NCI-H510A treated with DMSO at 0.1 percent for 48 hours (cell line): ENCODE data around the gene FKBP10.
A peak's percentile ranks its signal among the peaks of the same experiment; 100 is the strongest.
"Not testable (repeated sequence)": the region's sequence is repeated elsewhere in the genome, so short reads cannot be mapped to it uniquely, and the experiment has no call there.

Experiments
- DNase-seq: peaks from one replicate; lab custom pipeline; 2025; lab: John Stamatoyannopoulos, UW

The FKBP10 gene

DNA sequence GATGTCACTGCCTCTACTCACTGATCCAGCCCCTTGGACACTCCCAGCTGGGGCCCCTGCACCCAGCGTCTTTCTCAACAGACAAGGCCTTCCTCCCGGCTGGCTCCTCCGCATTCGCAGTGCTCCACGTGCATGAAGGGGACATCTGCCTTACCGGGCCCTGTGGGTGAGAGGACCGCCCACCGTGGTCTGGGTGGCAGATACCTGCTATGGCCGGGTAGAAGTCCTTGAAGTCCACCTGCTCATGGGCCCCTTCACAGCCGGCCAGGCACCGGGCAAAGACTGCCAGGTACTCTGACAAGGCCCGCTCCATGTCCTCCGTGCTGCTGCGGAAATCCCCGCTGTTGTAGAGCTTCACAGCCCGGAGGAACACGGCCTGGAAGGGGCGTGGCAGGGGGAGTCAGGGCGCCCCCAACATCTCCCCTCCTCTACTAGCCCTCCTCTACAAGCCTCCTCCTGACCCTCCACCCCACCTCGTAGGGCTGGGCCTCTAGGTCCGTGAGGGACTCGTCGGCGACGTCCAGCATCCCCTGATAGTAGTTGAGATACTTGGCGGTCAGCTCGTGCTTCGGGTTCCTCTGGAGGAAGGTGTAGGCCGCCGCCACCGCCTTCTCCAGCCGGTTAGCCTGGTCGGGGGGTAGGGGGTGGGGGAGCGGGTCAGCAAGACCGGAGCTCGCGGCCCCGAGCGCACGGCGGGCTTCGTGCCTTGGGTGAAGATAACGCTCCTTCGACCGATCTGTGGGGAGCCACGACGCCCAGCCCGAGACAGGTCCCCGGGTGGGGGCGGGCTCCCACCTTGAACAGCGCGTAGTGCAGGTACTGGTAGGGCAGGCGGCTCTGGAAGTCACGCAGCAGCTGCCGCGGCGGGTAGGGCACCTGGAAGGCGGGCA lies 1.9 kb upstream of the FKBP10 start:
- DNase-seq = peak; percentile 45

DNA sequence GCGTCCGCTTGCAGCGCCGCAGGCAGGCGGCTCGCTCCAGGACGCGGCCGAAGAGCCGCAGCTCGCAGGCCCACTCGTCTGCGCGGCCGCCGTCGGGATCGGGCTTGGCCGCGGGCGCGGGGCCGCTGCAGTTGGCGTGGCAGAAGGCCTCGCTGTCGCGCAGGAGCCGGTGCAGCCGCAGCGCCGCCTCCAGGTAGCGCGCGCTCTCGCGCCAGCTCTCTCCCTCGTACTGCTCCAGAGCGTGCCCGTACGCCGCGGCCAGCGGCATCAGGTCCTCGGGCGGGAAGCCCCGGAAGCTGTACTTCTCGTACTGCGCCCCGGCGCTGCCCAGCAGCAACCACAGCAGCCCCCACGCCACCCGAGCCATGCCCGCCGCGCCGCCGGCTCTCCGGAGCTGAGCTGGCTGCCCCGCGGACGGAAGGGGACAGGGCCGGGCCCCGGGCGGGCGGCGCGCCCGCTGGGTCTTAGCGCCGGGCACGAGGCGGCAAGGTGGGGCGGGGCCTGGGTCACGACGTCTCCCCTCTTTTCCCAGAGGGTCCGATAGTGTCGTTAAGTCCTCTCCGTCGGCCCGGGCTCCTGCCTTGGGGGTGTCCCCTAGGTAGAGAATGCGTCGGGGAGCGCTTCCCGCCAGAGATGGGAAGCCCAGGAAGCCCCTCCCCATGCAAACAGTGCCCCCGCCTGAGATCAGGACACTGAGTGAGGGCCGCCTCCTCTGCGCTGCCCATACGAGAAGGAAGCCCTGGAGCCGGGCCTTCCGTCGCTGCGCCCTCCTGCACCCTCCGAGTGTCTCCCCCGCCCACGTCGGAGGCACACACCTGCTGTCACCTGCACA lies 1.0 kb upstream of the FKBP10 start, which contains the start of gene P3H4:
TSS of gene P3H4 (minus strand) at position 401 of the 832 bp plus-strand sequence. CDS start at position 367, 34 bp downstream.
- DNase-seq = peak; percentile 95

DNA sequence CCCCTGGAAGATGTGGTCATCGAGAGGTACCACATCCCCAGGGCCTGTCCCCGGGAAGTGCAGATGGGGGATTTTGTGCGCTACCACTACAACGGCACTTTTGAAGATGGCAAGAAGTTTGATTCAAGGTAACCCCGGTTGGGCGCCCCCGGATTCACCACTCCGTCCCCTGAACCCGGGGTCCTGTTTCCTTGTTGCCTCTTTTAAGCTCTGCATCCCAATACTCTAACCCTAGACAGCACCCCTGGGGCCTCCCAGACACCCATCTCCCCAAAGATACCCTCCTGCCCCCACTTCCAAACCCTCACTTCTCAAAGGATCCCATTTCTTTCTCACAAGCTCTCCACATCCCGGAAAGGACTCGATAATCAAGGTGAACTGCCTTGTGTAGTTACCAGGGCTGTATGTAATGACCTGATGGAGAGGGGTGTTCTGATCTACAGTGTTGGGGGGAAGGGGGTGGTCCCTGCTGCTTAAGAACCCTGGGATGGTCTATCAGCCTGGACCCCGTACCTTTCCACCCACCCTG lies 412 bp downstream of the FKBP10 start:
- peak; percentile 15 for DNase-seq

DNA sequence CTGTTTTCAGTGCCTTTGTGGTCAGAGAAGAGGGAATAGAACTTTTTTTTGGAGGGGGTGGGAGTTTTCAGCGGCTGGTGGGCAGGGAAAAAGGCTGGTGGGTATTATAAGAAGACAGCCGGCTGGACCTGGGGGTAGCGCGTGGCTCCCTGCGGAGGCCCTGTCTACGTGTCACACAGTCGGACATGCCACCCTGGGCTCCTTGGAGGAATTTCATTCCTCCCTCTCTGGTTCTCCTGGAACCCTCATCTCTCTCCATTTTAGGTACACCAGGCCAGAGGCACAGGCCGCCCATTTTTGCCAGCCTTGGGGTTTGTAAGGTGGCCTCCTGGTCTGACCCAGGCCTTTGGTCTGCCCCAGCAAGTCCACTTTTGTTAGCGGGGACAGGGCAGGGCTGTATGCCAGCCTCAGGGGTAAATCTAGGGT lies 908 bp downstream of the FKBP10 start:
- no peak for DNase-seq

DNA sequence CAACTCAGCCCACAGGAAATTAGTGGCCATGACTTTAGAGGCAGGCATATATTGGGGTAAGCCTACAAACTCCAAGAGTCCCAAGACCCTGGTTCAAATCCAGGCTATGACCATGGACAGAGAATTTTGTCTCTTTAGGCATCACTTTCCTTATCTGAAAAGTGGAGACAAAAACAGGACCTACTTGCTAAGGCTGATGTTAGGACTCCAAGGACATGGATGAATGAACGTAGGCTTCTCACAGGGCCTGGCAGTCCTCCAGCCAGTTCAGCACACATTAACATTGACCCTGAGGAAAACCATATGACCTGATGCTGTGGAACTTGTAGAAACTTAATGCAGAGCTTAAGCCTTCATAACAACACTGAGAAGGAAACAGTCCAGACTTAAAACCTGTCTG lies 1.4 kb downstream of the FKBP10 start:
- DNase-seq = no peak

DNA sequence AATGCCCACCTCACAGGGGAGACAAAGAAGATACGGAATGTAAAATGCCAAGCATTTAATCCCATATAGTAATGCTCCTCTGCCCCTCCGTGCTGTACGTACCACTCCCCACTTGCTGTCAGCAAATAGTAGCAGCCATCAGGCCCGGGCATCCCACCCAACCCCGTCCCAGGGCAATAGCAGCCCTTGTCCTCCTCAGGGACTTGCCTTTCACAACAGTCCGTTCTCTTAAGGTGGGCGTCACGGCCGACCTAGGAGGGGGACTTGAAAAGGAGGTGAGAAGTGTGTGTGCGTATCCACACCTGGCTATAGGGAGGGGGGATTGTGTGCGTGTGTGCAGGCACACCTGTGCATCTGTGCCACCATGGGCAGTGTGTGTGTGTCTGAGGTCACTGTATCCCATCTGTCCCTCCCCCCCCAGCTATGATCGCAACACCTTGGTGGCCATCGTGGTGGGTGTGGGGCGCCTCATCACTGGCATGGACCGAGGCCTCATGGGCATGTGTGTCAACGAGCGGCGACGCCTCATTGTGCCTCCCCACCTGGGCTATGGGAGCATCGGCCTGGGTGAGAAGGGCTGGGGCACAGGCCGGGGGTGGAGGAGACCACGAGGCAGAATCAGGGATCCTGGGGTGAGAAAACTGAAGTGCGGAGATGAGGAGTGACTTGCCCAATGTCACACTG lies 4.0 kb downstream of the FKBP10 start:
- DNase-seq = no peak

DNA sequence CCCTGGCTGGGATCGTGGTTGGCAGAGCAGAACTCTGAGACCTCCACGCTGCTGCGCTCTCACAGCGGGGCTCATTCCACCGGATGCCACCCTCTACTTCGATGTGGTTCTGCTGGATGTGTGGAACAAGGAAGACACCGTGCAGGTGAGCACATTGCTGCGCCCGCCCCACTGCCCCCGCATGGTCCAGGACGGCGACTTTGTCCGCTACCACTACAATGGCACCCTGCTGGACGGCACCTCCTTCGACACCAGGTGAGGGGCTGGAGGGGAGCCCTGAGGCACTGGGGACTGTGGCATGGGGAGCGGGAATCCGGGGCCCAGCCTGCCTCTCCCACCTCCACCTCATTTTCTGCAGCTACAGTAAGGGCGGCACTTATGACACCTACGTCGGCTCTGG lies 5.2 kb downstream of the FKBP10 start:
- no peak for DNase-seq

DNA sequence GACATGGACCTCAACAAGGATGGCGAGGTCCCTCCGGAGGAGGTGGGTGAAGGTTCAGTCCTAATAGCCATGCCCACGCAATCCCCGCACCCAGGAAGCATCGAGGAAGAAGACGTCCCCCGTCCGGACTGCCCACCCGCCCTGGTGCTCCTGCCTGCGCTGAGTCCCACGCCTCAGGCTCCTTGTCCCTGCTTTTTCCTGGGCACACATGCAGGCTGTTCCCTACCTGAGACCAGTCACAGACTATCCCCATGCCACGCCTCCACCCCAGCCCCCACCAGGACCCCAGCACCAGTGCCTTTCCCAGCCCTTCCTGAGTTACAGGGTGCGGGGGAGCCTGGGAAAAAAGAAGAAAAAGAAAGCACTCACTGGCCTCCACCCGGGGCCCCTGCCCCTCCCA lies 9.0 kb downstream of the FKBP10 start:
- no peak for DNase-seq

DNA sequence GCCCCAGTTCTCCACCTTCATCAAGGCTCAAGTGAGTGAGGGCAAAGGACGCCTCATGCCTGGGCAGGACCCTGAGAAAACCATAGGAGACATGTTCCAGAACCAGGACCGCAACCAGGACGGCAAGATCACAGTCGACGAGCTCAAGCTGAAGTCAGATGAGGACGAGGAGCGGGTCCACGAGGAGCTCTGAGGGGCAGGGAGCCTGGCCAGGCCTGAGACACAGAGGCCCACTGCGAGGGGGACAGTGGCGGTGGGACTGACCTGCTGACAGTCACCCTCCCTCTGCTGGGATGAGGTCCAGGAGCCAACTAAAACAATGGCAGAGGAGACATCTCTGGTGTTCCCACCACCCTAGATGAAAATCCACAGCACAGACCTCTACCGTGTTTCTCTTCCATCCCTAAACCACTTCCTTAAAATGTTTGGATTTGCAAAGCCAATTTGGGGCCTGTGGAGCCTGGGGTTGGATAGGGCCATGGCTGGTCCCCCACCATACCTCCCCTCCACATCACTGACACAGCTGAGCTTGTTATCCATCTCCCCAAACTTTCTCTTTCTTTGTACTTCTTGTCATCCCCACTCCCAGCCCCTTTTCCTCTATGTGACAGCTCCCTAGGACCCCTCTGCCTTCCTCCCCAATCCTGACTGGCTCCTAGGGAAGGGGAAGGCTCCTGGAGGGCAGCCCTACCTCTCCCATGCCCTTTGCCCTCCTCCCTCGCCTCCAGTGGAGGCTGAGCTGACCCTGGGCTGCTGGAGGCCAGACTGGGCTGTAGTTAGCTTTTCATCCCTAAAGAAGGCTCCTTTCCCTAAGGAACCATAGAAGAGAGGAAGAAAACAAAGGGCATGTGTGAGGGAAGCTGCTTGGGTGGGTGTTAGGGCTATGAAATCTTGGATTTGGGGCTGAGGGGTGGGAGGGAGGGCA lies 9.7 kb downstream of the FKBP10 start:
- no peak for DNase-seq

DNA sequence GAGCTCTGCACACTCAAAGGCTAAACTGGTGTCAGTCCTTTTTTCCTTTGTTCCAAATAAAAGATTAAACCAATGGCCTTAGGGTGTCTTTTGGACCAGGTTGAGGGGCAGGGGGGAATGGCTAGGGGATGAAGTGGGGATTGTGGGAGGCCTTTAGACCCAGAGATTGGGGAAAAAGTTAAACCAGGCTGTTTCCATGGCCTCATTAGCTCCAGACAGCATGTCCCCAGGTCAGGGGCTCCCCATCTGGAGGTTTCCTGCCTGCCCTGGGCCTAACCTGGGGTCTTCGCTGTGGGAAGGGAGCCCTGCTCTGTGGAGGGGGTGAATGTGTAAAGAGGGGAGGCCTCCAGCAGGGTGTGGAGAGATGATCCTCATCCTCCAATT lies 10.3 kb downstream of the FKBP10 start:
- no peak for DNase-seq

DNA sequence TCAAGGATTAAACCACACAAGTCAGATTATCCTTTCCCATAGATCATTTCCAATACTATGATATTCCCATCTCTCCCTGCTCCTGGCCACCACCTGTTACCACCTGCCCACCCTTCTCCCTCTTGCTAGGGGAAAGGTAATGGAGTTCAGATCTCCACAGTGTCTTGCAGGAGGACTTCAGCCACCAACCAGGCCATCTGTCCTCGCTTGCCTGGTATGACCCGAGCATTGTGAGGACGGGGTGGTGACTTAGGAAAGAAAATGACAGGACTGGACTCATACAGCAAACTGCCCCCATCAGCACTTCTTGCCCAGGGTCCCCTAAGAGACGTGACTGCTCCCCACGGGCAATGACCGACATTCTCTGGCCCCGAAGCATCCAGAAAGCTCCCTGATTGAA lies 10.8 kb downstream of the FKBP10 start:
- no peak for DNase-seq

DNA sequence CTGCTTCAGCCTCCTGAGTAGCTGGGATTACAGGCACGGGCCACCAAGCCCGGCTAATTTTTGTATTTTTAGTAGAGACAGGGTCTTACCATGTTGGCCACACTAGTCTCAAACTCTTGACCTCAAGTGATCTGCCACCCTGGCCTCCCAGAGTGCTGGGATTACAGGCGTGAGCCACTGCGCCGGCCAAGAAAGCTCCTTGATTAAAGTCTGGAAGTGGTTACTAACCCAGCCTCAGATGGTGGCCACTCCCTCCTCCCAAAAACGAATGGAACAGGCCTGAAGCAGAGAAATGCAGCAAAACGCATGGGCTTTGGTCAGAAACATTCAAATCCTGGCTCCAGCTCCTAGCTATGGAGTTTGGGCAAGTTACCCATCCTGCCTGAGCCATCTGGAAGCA lies 11.3 kb downstream of the FKBP10 start:
- no peak for DNase-seq

DNA sequence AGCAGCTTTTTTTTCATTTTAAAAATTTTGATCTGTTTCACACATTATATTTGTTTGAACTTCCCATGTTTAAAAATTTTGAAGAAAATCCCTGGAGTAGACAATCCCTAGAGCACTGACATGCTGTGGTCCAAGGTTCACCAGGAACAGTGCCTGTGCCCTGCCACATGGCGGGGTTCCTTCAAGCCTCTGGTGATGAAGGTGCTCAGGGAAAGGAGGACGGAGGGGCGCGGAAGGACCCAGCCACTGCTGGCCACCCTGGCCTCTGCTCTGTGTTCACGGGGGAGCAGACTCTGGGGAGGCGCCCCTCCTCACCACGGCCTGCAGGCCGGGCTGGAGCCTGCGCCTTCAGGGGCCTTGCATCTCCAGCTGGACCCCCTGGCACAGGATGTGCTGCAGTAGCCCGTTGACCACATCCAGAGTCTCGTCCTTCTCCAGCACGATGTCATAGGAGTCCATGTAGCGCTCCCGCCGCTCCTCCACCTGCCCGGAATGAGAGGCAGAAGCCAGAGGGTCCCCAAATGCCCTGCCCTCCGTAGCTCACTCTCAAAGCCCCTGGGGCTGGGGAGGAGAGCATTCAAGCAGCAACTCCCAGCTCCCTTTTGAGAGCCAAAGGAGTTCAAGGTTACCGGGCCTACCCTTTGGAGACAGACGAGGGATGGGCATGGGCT lies 12.5 kb downstream of the FKBP10 start:
- DNase-seq = no peak

DNA sequence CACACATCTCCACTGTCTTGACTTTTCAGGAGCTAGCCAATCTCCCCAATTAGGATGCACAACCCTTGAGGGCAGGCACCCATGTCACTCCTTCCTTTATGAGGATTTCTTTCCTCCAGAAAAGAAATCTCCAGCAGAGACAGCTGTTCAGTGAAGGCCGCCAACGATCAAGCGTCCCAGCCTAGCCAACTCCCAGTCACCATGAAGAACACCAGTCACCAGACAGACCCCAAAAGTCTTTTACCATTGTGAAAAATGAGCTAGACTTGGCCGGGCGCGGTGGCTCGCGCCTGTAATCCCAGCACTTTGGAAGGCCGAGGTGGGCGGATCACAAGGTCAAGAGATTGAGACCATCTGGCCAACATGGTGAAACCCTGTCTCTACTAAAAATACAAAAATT lies 17.2 kb downstream of the FKBP10 start:
- DNase-seq = not testable (repeated sequence)

DNA sequence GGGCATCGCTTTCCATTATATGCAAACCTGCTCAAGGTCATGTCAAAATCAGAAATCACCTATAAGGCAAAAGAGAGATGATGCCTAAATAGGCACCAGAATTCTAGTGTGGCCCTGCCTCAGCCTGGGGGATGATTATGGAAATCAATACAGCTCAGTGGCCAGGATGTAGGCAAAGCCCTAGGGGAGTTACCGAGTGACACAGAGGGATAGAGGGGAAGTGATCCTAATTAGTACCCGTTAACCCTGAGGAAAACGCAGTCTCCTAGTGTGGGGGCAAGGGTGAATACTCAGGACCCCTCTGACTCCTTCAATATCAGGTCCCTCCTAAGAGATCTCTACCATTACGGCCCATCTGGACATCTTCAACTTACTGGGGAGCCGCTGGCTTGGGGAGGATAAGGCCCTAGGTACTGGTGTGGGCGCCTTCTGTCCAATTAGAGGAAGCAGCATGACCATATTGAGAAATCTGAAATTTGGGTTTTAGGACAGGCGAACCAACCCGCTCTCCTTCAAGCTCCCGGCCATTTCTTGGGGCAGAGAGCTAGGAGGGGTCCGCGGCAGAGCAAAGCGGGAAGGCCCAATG lies 22.5 kb downstream of the FKBP10 start:
- DNase-seq = no peak

DNA sequence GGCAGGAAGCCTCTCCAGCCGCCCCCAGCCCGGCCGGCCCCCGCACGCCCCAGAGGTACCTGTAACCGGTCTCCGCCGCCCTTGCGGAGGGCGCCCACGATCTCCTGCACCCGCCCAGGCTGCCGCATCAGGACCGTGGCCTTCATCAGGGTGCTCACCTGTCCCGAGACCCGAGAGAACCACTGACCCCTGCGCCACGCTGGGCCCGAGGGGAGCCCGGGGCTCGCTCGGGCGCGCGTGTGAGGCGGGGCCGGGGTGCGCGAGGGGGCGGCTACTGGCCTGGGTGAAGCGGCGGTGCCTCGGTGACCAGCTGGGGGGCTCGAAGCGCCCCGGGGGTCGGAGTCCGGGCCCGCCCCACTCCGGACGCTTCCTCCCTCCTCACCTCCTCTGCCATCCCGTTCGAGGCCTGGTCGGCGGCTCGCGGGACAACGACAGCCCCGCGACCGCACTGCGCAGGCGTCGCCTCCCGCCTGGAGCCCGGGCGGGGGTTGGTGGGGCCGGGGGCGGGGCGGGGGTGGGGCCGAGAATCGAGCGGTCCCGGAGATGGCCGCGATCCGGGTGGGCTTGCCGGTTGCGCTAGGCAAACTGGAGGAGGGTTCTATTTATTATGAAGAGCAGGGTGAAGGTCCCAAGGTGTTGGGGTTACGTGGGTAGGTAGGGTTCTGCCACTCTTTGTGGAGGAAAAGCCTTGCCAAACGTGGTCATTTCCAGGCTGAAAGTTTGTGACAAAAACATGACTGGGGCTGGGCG lies 23.2 kb downstream of the FKBP10 start, which contains the start of gene NT5C3B:
TSS of gene NT5C3B (minus strand) at position 433 of the 750 bp plus-strand sequence. CDS start at position 394, 39 bp downstream.
- peak; percentile 63 for DNase-seq

DNA sequence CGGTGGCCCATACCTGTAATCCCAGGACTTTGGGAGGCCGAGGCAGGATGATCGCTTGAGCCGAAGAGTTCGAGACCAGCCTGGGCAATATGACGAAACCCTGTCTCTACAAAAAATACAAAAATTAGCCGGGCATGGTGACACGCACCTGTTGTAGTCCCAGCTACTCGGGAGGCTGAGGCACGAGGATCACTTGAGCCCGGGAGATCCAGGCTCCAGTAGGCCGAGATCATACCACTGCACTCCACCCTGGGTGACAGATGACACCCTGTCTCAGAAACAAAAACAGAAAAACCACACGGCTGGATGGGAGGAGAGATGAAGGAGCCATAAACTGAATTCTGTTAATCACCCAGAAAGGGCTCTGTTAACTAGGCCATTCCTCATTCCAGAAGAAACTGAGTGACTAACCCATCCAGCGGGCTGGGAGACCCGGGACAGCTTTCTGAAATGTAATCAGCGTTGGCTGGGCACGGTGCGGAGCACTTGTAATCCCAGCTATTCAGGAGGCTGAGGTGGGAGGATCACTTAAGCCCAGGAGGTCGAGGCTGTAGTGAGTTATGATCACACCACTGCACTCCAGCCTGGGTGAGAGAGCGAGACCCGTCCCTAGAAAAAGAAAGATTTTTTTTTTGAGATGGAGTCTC lies 23.9 kb downstream of the FKBP10 start:
- DNase-seq = no peak

DNA sequence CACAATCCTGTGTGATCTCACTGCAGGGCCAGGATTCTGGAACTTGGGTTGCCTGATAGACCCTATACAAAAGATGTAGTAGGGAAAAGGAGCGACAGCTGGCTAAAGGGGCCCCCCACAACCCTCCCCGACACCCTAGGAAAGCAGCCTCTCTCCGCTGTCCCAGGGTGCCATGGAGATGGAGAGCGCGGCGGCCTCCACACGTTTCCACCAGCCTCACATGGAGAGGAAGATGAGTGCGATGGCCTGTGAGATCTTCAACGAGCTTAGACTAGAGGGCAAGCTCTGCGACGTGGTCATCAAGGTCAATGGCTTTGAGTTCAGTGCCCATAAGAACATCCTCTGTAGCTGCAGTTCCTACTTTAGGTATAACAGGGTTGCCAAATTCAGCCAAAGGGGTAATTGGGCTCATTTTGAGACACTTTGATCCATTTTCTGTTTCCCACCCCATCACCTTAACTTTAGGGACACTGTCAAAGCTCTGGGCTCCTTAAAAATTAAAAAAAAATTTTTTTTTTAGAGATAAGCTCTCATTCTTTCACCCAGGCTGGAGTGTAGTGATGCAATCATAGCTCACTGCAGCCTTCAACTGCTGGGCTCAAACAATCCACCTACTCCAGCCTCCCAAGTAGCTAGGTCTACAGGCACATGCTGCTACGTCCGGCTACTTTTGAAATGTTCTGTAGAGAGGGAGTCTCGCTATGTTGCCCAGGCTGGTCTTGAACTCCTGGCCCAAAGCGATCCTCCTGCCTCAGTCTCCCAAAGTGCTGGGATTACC lies 25.1 kb downstream of the FKBP10 start, which contains the start of gene KLHL10:
TSS of gene KLHL10 (plus strand) at position 65 of the 778 bp plus-strand sequence. CDS start at position 173, 108 bp downstream.
- no peak for DNase-seq
